ENCODE data around the gene SLC26A9.
A peak's percentile ranks its signal among the peaks of the same experiment; 100 is the strongest.

Gene SLC26A9

GRCh38 chr1:205943245-205943644 lies at the start of gene SLC26A9:
SLC26A9 (minus strand) TSS chr1:205943456; CDS start chr1:205935820, 7,636 bp downstream.
- DNase-seq = no peak

GRCh38 chr1:205992218-205992882 lies 49.1 kb upstream of the SLC26A9 start:
- DNase-seq = no peak

GRCh38 chr1:205991237-205991636 lies 48.0 kb upstream of the SLC26A9 start:
- no peak for DNase-seq

GRCh38 chr1:205990226-205990625 lies 47.0 kb upstream of the SLC26A9 start:
- DNase-seq = no peak

- no peak for DNase-seq
These were observed 46.5 kb upstream of the SLC26A9 start for GRCh38 chr1:205989786-205990185.

GRCh38 chr1:205988585-205988995 lies 45.3 kb upstream of the SLC26A9 start:
- DNase-seq = no peak

- DNase-seq = no peak
These were observed 43.6 kb upstream of the SLC26A9 start for GRCh38 chr1:205986861-205987260.

- peak; percentile 27 for DNase-seq
These were observed 43.0 kb upstream of the SLC26A9 start for GRCh38 chr1:205986292-205986691.

- DNase-seq = no peak
These were observed 42.2 kb upstream of the SLC26A9 start for GRCh38 chr1:205985330-205986005.

GRCh38 chr1:205983925-205984725 lies 40.9 kb upstream of the SLC26A9 start:
- DNase-seq = peak; percentile 66

GRCh38 chr1:205981257-205981656 lies 38.0 kb upstream of the SLC26A9 start:
- DNase-seq = no peak

- no peak for DNase-seq
These were observed 37.1 kb upstream of the SLC26A9 start for GRCh38 chr1:205980237-205980870.

- no peak for DNase-seq
These were observed 36.0 kb upstream of the SLC26A9 start for GRCh38 chr1:205979301-205979700.

GRCh38 chr1:205978676-205979075 lies 35.4 kb upstream of the SLC26A9 start:
- no peak for DNase-seq

GRCh38 chr1:205977402-205978014 lies 34.3 kb upstream of the SLC26A9 start:
- DNase-seq = peak; percentile 78

GRCh38 chr1:205976708-205977401 lies 33.6 kb upstream of the SLC26A9 start:
- DNase-seq = no peak

GRCh38 chr1:205976036-205976435 lies 32.8 kb upstream of the SLC26A9 start:
- no peak for DNase-seq

GRCh38 chr1:205975387-205975998 lies 32.2 kb upstream of the SLC26A9 start:
- DNase-seq = no peak

GRCh38 chr1:205974712-205975111 lies 31.5 kb upstream of the SLC26A9 start:
- DNase-seq = no peak

GRCh38 chr1:205973377-205974232 lies 30.3 kb upstream of the SLC26A9 start:
- DNase-seq = no peak

Measured in hematopoietic multipotent progenitor cell treated with erythropoietin and hydrocortisone succinate and interleukin-3 and kit ligand, for 8 days (in vitro differentiated cells).